ENCODE measurements around the gene ARID1B.

GRCh38 chr6:156974830-156975261, 197.7 kb downstream of the ARID1B start:
- TF ChIP-seq CTCF (conservative IDR thresholded peaks at IDR 0.05) (no peak), EZH2 (IDR thresholded peaks at IDR 0.05; ENCODE audit: low read depth) (no peak)

All from PC-9 (cell line).